Activated gamma-delta T cell (primary cell): ENCODE measurements around the gene TSKU.
"Not testable (repeated sequence)": the region's sequence is repeated elsewhere in the genome, so short reads cannot be mapped to it uniquely, and the experiment has no call there.

Source experiments
- DNase-seq: peaks from one replicate; lab custom pipeline; 2025; lab: John Stamatoyannopoulos, UW

Gene TSKU

GRCh38 chr11:76788661-76789442, 5.7 kb downstream of the TSKU start:
- no peak for DNase-seq

- no peak for DNase-seq
These were observed 6.2 kb downstream of the TSKU start for GRCh38 chr11:76789443-76789719.

- no peak for DNase-seq
These were observed 7.1 kb downstream of the TSKU start for GRCh38 chr11:76790251-76790650.

- DNase-seq = not testable (repeated sequence)
These were observed 8.0 kb downstream of the TSKU start for GRCh38 chr11:76791002-76791770.

GRCh38 chr11:76791861-76792260, 8.7 kb downstream of the TSKU start:
- no peak for DNase-seq

- DNase-seq = no peak
These were observed 9.5 kb downstream of the TSKU start for GRCh38 chr11:76792505-76793264.

GRCh38 chr11:76793391-76794291, 10.5 kb downstream of the TSKU start:
- no peak for DNase-seq

- DNase-seq = no peak
These were observed 11.5 kb downstream of the TSKU start for GRCh38 chr11:76794371-76795289.

- DNase-seq = no peak
These were observed 12.3 kb downstream of the TSKU start for GRCh38 chr11:76795290-76795935.

- no peak for DNase-seq
These were observed 12.8 kb downstream of the TSKU start for GRCh38 chr11:76795936-76796441.

- DNase-seq = no peak
These were observed 13.5 kb downstream of the TSKU start for GRCh38 chr11:76796511-76797198.

GRCh38 chr11:76797341-76798201, 14.4 kb downstream of the TSKU start:
- no peak for DNase-seq

- no peak for DNase-seq
These were observed 15.0 kb downstream of the TSKU start for GRCh38 chr11:76798202-76798581.

- no peak for DNase-seq
These were observed 15.5 kb downstream of the TSKU start for GRCh38 chr11:76798671-76799065.

- peak; percentile 44 for DNase-seq
These were observed 16.1 kb downstream of the TSKU start for GRCh38 chr11:76799066-76799804.

GRCh38 chr11:76800466-76801200, 17.5 kb downstream of the TSKU start:
- no peak for DNase-seq

GRCh38 chr11:76801225-76801624, 18.1 kb downstream of the TSKU start:
- no peak for DNase-seq
